Ishikawa (cell line): ENCODE results near the gene PREX1.

Experiments used
- CEBPB ChIP-seq: IDR thresholded peaks from 2 replicates; pipeline ENCODE4 v1.6.1; 2012
- CREB1 ChIP-seq: IDR thresholded peaks from 2 replicates; pipeline ENCODE4 v1.6.1; 2012; ENCODE audit warnings: low read depth
- EGR1 ChIP-seq: IDR thresholded peaks from 2 replicates; pipeline ENCODE4 v1.6.1; 2012
- EP300 ChIP-seq: IDR thresholded peaks from 2 replicates; pipeline ENCODE4 v1.6.1; 2012; ENCODE audit warnings: borderline replicate concordance
- FOXM1 ChIP-seq: IDR thresholded peaks from 2 replicates; pipeline ENCODE4 v1.6.1; 2012; ENCODE audit warnings: low read depth, borderline replicate concordance
- NFIC ChIP-seq: IDR thresholded peaks from 2 replicates; pipeline ENCODE4 v1.6.1; 2012
- RAD21 ChIP-seq: IDR thresholded peaks from 2 replicates; pipeline ENCODE4 v1.6.1; 2012; ENCODE audit warnings: low read depth
- TAF1 ChIP-seq: IDR thresholded peaks from 2 replicates; pipeline ENCODE4 v1.6.1; 2012; ENCODE audit warnings: low read depth, mild to moderate bottlenecking
- TCF12 ChIP-seq: IDR thresholded peaks from 2 replicates; pipeline ENCODE4 v1.6.1; 2012; ENCODE audit warnings: low read depth
- TEAD4 ChIP-seq: IDR thresholded peaks from 2 replicates; pipeline ENCODE4 v1.6.1; 2012
- YY1 ChIP-seq: IDR thresholded peaks from 2 replicates; pipeline ENCODE4 v1.6.1; 2012; ENCODE audit warnings: low read depth
- ZBTB7A ChIP-seq: IDR thresholded peaks from 2 replicates; pipeline ENCODE4 v1.6.1; 2012; ENCODE audit warnings: low read depth
- TF ChIP-seq, protein P1 (sequence below): IDR thresholded peaks from 2 replicates; pipeline ENCODE4 v1.6.1; 2012
- TF ChIP-seq, protein P2 (sequence below): IDR thresholded peaks from 2 replicates; pipeline ENCODE4 v1.6.1; 2012; ENCODE audit warnings: low read depth, mild to moderate bottlenecking
- TF ChIP-seq, protein P3 (sequence below): IDR thresholded peaks from 2 replicates; pipeline ENCODE4 v1.6.1; 2012

The PREX1 gene

DNA sequence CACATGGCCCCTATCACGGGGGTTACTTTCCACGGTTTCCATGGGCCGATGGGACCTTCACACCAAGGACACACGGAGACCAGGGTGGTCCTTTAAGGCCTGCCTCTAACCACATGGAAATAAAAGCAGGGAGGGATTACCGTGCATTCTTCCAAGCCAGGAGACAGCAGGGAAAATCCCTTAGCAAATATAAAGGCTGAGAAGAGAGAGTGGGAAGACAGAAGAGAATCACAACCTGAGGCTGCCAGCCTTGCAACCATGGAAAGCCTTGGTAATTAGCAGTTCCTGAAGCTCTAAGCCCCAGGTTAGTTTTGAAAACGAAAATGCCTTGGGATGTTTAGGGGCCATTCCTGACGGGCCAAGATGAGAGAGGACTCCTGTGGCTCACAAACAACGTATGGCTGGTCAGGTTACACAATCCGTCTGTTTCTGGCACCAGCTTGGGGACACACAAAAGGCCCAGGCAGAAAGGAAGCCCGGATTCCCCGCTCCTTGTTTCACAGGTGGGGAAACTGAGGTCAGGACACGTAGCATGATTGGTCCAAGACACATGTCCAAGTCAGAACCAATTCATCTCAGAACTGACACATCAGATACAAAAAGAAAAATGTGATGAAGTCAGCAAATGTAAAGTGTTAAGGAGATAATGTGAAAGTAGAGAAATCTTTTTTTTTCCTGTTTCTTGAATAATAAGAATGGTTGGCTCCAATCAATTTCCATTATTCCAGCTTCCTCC is 2.8 kb downstream of the PREX1 start:
- TF ChIP-seq FOXM1 (no peak), TEAD4 (no peak), CEBPB (no peak), NFIC (no peak), TCF12 (no peak)
- TF ChIP-seq, protein P1, sequence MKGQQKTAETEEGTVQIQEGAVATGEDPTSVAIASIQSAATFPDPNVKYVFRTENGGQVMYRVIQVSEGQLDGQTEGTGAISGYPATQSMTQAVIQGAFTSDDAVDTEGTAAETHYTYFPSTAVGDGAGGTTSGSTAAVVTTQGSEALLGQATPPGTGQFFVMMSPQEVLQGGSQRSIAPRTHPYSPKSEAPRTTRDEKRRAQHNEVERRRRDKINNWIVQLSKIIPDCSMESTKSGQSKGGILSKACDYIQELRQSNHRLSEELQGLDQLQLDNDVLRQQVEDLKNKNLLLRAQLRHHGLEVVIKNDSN = no peak

DNA sequence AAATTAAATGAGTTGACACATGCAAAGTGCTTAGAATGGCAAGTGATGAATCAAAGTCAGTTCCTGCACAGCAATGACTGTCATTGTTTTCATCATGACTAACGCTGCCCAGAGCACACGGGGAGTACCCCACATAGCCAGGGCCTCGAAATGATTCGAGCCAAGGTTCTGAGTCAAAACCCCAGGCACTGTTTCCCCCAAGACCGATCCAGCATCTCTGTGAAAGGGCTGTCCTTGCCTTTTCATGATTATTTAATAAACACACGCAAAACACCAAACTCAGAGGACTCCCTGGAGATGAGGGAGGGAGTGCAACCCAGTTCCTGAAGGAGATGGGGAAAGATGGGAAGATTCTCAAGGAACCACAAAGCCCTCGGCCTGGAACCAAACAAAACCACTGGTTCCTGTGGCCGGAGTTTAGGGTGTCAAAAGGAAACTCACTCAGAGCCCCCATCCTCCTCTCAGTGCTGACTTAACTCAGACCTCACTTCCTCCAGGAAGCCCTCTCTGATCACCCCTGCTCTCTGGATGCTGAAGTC is 3.8 kb downstream of the PREX1 start:
- TF ChIP-seq EGR1 (no peak), CREB1 (no peak), CEBPB (no peak), ZBTB7A (no peak), EP300 (no peak), NFIC (no peak), TEAD4 (no peak), YY1 (no peak), TCF12 (no peak), TAF1 (no peak), FOXM1 (no peak), RAD21 (no peak)
- TF ChIP-seq, protein P2, sequence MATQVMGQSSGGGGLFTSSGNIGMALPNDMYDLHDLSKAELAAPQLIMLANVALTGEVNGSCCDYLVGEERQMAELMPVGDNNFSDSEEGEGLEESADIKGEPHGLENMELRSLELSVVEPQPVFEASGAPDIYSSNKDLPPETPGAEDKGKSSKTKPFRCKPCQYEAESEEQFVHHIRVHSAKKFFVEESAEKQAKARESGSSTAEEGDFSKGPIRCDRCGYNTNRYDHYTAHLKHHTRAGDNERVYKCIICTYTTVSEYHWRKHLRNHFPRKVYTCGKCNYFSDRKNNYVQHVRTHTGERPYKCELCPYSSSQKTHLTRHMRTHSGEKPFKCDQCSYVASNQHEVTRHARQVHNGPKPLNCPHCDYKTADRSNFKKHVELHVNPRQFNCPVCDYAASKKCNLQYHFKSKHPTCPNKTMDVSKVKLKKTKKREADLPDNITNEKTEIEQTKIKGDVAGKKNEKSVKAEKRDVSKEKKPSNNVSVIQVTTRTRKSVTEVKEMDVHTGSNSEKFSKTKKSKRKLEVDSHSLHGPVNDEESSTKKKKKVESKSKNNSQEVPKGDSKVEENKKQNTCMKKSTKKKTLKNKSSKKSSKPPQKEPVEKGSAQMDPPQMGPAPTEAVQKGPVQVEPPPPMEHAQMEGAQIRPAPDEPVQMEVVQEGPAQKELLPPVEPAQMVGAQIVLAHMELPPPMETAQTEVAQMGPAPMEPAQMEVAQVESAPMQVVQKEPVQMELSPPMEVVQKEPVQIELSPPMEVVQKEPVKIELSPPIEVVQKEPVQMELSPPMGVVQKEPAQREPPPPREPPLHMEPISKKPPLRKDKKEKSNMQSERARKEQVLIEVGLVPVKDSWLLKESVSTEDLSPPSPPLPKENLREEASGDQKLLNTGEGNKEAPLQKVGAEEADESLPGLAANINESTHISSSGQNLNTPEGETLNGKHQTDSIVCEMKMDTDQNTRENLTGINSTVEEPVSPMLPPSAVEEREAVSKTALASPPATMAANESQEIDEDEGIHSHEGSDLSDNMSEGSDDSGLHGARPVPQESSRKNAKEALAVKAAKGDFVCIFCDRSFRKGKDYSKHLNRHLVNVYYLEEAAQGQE = no peak
- TF ChIP-seq, protein P1 = no peak
- TF ChIP-seq, protein P3, sequence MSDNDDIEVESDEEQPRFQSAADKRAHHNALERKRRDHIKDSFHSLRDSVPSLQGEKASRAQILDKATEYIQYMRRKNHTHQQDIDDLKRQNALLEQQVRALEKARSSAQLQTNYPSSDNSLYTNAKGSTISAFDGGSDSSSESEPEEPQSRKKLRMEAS = no peak

DNA sequence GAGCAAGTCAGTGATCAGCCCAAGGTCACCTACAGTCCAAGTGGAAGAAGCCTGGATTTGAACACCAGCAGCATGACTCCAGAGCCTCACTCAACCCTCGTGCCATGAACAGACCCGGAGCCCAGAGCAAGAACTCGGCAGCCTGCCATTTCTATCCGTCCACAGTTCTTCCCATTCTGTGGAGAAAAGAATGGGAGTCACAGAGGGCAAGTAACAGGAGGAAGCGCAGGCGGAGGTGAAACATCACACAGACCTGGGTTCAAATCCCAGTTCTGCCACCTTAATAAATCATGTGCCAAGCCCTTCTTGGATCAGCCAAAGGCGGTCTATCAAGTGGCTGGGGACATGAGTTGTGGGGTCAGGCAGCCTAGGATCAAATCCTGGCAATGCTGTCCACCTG is 4.3 kb downstream of the PREX1 start:
- no peak for TF ChIP-seq CEBPB
- TF ChIP-seq TEAD4 = no peak
- TF ChIP-seq, protein P1 = no peak
- TF ChIP-seq EGR1 = no peak
- TF ChIP-seq NFIC = no peak
- no peak for TF ChIP-seq TAF1
- no peak for TF ChIP-seq RAD21
- no peak for TF ChIP-seq FOXM1
- TF ChIP-seq YY1 = no peak
- TF ChIP-seq, protein P2 = no peak

DNA sequence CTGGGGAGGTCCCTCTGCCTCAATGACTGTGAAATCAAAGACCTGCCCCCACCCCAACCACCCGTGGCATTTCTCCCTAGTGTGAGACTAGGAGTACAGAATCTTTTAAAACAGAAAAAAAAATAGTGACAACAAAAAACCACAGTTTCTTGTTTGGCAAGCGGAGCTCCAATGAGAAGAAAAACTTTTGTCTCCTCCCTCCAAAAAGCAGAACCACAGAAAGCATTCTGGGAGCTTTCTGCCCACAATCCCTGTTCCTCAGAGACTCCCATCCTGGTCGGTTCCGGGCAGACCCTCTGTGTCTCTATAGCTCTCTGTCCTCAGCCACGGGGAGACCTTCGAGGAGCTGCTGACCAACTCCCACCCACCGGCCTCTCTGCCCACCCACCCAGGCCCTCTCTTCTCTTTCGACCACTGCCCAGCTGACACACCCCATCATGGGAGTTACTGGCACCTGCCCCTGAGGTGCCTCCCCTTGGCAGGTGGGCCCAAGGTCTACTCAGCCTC is 4.9 kb downstream of the PREX1 start:
- TF ChIP-seq, protein P2 = no peak
- TF ChIP-seq, protein P1 = no peak
- TF ChIP-seq FOXM1 = no peak
- TF ChIP-seq EP300 = no peak
- TF ChIP-seq CEBPB = no peak
- no peak for TF ChIP-seq YY1
- no peak for TF ChIP-seq TEAD4
- TF ChIP-seq ZBTB7A = no peak
- no peak for TF ChIP-seq TCF12
- TF ChIP-seq RAD21 = no peak
- no peak for TF ChIP-seq CREB1
- TF ChIP-seq EGR1 = no peak
